GM19035 (cell line): ENCODE data around the gene CYP26A1.

ENCODE experiments used
- ATAC-seq: cut with Tn5 transposase; IDR thresholded peaks from one replicate; pipeline ENCODE4 v1.9.1; 2021; ENCODE audit not compliant: unreplicated experiment

CYP26A1 gene

DNA sequence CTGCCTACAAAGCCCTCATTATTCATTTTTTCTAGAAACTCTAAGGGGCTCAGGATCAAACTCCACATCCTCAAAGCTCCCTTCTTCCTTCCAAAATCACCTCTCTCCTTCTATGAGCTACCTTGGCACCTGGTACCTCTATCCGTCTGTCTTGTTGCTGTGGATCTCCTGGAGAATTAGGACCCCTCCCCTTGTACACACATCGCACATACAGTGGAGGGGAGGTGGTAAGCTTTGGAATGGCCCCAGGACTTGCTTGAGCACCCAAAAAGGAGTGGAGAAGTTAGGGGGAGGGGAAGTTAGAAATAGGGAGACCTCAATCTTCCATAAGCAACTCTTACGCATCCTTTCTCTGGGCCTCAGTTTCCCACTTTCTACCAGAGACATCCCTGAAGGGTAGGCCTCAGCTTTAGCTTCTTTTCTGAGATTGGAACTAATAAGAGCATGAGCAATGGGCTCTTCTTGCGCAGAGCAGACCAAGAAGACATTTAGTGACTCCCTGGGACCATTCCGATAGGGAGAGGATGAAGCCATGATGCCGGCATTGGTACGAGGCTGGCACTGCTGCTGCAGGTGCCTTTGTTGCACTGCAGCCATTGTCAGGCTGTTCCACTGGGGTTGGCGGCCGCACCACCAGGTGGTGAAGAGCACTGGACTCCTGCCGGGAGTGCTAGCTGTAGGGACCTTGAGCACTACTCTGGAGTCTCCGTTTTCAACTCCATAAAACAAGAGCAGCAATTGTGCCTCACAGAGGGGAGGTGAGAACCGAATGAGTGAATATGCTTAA lies 8.6 kb upstream of the CYP26A1 start:
- no peak for ATAC-seq

DNA sequence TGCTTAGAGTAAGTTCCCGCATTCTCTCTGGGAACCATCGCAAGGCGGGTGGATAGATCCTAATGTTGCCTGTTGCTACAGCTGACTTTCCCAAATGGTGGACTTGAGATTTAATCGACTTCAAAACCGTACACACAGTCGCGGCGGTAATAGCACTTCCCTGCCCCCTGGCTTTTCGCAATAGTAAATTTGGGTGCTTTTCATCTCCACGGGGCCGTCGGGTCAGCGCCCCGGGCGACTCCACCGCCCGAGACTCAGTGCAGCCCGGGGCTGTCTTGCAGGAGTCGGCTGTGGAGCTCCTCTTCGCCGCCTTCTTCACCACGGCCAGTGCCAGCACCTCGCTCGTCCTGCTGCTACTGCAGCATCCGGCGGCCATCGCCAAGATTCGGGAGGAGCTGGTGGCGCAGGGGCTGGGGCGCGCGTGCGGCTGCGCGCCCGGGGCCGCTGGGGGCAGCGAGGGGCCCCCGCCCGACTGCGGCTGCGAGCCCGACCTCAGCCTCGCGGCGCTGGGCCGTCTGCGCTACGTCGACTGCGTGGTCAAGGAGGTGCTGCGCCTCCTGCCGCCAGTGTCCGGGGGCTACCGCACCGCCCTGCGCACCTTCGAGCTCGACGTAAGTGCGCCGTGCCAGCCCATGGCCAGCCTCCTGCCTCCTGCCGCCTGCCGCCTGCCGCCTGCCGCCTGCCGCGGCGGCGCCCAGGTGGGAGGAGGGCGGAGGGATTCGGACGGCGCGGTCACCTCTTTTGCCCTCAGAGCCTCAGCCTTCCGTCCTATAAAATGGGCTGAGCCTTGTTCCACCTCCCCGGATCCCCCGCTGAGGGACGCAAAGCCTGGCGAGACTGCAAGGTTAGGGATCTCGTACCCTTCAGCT lies 7.8 kb upstream of the CYP26A1 start:
- ATAC-seq, result no peak

DNA sequence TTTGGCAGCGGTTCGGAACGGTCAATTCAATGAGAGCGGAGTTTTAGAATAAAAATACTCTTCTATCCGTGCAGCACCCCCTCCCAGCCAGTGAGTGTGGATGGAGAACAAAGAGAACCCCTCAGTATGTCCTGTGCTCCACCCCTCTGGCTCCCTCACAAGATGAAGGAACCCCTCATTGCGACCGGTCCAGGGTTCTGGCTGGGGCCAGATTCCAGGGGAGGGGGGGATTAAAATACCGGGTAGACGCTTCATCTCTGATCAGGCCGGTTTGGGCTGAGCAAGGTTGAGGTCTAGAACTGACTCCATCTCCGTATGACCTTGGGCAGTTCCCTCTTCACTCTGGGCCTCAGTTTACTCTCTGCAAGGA lies 7.2 kb upstream of the CYP26A1 start:
- ATAC-seq, result no peak

DNA sequence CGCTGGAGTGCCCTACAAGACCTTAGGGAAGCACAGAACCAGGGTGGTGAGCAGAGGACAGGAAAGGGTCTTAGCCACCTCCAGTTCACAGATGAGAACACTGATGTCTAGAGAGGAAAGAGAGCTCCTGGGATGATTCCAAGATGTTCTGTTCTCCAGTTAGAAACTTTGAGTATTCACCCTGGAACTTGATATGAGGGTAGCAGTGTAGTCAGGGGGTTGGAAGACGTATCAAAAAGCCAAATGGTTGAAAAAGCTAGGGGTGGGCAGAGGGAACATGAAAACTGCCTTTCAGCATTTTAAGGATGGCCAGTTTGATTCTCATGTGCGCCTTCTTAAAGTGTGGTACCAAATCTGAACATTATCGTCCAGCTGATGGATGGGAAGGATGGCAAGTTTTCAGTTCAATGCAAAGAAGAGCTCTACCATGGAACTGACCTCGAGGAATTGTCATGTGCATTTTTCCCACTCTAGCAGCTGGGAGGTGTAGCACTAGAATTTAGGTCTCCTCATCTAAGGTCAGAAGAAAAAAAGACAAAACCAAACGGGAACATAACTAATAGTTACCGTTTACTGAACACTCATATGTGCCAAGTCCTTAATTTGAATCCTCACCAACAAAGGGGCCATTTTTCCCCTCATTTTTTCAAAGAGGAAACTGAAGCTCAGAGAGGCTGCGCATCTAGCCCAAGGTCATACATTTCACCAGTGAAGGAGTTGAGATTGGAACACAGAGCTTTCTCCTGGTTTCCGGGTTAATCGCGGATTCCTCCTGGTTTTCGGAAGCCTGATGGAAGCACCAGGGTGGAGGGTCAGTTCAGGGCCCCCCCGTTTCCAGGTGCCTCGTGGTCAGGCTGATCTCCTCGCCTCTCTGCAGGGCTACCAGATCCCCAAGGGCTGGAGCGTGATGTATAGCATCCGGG lies 6.0 kb upstream of the CYP26A1 start:
- no peak for ATAC-seq

DNA sequence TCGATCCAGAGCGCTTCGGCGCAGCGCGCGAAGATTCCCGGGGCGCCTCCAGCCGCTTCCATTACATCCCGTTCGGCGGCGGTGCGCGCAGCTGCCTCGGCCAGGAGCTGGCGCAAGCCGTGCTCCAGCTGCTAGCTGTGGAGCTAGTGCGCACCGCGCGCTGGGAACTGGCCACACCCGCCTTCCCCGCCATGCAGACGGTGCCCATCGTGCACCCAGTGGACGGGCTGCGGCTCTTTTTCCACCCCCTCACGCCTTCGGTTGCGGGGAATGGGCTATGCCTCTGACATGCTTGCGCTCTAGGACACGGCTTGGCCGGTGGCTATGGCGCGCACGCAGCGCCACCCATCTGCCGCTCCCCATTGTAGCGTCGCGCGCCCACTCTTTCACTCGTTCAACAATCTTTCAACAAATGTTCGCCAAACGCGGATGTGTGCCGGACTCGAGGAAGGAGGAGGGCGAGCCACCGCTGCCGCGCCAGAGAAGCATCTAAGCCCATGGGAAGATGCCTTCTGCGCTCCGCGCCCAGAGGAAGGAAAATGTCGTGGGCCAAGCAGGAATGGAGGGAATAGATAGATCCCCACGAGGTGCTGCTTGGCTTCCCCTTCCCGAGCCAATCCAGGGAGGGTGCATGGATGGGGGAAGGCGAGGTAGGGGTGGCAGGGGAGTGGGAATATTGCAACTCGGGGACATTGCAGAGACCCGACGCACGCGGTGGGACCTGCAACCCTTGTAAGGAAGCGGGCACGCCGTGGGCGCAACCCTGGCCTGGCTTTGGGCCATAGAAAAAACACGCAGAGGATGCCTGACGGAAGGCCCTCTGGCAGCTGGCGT lies 5.1 kb upstream of the CYP26A1 start:
- no peak for ATAC-seq

- no peak for ATAC-seq
Measured at GRCh38 chr10:93069245-93069561, 4.5 kb upstream of the CYP26A1 start.

DNA sequence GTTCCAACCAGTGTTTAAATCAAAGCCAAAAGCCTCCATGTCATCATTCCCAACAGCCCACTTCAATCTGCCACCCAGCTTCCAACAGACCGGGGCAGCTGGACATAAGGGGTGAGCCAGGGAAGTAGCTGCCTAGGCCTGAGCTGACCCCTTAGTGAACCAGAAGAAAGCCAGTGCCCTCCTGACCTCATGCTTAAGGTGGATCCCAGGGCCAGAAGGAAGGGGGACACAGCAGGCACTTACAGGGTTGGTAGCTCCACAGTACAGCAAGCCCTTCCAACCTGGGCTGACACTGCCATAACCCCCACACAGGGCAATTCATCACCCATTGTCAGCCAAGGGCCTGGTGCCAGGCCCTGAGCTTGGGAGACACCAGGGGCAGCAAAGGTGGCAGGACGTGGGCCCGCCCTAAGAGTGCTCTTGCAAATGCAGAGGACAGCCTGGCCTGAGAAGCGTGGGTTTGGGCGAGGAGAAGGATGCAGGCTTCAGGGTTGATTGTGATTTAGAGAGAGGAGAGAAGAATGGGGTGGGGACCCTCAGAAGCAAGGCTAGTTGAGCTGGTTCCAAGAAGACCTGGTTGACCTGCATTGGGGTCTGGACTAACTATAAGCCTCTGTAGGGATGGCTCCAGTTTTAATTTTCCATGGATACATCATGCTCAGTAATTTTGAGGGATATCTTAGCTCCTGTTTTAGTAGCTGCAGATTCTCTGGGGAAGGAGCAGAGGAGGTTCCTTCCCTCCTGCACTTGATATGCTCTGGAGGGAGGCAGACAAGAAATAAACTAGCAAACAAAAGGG lies 3.1 kb upstream of the CYP26A1 start:
- ATAC-seq, result no peak

DNA sequence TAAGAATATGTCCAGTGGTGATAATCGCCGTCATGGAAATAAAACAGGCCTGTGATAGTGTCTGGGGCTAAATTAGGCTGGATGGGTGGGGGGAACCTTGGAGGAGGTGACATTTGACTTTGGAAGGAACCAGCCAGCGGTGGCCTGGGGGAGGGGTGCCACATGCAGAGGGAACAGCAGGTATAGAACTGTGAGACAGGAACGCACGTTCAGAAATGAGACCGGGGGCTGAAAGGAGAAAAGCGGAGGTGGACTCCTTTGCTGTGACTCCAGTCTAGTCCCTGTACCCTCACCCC lies 2.6 kb upstream of the CYP26A1 start:
- ATAC-seq, result no peak

- no peak for ATAC-seq
Measured at GRCh38 chr10:93071674-93072224, 1.9 kb upstream of the CYP26A1 start.

DNA sequence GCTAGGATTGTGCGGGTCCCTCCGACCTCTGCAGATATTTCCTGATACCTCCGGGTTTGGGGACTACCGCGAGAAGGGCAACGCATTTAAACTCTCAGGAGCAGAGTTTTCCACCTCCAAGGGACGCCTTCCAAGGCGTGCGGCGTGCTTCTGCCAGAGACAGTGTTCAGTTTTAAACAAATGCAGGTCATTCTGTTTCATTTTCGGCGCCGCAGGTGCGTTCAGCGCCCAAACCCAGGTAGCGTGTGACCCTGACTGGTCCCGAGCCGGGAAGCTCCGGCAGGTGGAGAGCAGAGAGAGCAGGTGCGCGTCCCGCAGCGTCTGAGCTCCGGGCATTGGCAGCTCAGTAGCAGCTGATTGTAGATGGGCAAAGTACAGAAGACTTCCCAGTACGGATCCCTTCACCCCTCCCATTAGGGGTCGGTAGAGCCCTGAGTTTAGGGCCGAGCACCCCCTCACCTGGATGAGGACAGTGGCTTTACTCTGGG lies 1.4 kb upstream of the CYP26A1 start:
- no peak for ATAC-seq

GRCh38 chr10:93072713-93073538 lies 767 bp upstream of the CYP26A1 start:
- no peak for ATAC-seq

DNA sequence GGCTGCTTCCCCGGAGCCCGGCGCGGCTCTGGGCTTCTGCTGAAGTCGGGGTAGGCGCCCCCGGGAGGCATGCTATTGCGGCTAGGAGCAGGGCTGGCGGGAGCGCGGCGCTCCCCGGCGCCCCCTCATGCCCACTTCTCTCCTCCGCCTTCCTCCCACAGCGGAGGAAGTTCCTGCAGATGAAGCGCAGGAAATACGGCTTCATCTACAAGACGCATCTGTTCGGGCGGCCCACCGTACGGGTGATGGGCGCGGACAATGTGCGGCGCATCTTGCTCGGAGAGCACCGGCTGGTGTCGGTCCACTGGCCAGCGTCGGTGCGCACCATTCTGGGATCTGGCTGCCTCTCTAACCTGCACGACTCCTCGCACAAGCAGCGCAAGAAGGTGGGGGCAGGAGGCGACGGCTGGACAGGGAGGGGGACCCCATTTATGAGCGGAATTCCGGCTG lies 479 bp downstream of the CYP26A1 start:
- ATAC-seq, result no peak

GRCh38 chr10:93074597-93075368 lies 1.1 kb downstream of the CYP26A1 start:
- ATAC-seq, result no peak

- ATAC-seq, result no peak
Measured at GRCh38 chr10:93075369-93076221, 1.9 kb downstream of the CYP26A1 start.

GRCh38 chr10:93076871-93077270 lies 3.2 kb downstream of the CYP26A1 start:
- ATAC-seq, result no peak

DNA sequence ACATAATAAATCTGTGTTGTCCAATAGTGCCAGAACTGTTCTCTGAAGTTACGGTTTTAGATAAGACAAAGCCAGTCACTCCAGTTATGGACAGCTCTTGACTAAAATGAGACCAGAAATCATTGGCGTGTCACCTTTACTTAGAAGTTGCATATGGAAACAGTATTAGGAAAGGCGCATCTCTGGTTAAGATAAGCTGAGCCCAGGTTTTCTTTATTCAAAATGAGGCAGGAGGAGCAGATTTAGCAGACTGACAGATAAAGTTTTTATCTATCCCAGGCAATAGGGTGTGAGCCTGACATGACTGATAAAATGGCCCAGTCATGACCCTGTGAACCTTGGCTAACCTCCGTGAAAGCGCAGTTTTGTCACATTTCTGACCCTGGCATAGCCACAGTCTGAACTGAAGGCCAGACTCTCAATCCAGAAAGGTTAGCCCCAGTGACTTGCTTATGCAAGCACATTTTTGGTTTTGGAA lies 4.2 kb downstream of the CYP26A1 start:
- no peak for ATAC-seq
